GM12878 (cell line): ENCODE measurements around the gene FOXP1. TPM values are rescaled to one million over a fixed set of nuclear protein-coding genes. Genes with fewer than 3 reads are reported as not detected.

ENCODE experiments used
- ATAC-seq: fragments of 200-7000 bp; cut with Tn5 transposase; 3 replicates; pipeline ENCODE4 v1.9.1; 2020; ENCODE audit warnings: mild to moderate bottlenecking, moderate library complexity
- BruUV-seq: library from RNA; stranded (reverse); fragments of 400-500 nt; replicated peaks from 2 replicates; lab custom pipeline; 2021; lab: Mats Ljungman, UMichigan
- CTCF ChIA-PET: fragments of 300-600 bp; sonication (Branson Sonifier 250); formaldehyde crosslinking; extraction: SDS; loops from one replicate; lab custom pipeline; 2021; ENCODE audit warnings: inconsistent platforms; lab: Yijun Ruan, JAX
- POLR2A ChIA-PET: fragments of 350-600 bp; formaldehyde crosslinking; extraction: SDS; loops from one replicate; lab custom pipeline; 2021; ENCODE audit warnings: inconsistent platforms; lab: Charles Lee
- RAD21 ChIA-PET: fragments of 300-600 bp; sonication (Branson Sonifier 250); formaldehyde crosslinking; loops from one replicate; lab custom pipeline; 2023; ENCODE audit warnings: antibody characterized with exemption; ENCODE audit not compliant: unreplicated experiment; lab: Charles Lee
- SMC1A ChIA-PET: fragments of 300-600 bp; sonication (Branson Sonifier 250); formaldehyde crosslinking; loops from one replicate; lab custom pipeline; 2023; ENCODE audit not compliant: unreplicated experiment, uncharacterized antibody; lab: Charles Lee
- DNase-seq: peaks from one replicate; pipeline ENCODE4 v3.0.0-alpha.2; 2011; ENCODE audit warnings: low read depth, low spot score
- FAIRE-seq: peaks from 3 replicates; lab custom pipeline; 2011; peaks lifted over from hg19 to GRCh38; lab: Jason Lieb, UNC
- H2AFZ ChIP-seq: 2 replicates; pipeline ENCODE4 v1.6.0; 2011; ENCODE audit warnings: low read depth, low read length, control low read depth; ENCODE audit not compliant: control insufficient read depth
- H3K27ac ChIP-seq: 2 replicates; pipeline ENCODE4 v1.5.1; 2011; ENCODE audit warnings: control low read depth; ENCODE audit not compliant: control insufficient read depth, insufficient read depth
- H3K27me3 ChIP-seq, 2 experiments: replicated peaks in 1 of 2; 2 replicates each; pipeline versions ENCODE4 v1.6.0 to v1.6.1; 2011; ENCODE audit warnings: low read length in 1 of 2; ENCODE audit not compliant: control insufficient read depth in 2 of 2, insufficient read depth in 2 of 2
- H3K36me3 ChIP-seq, 2 experiments: 2 replicates each; pipeline ENCODE4 v1.5.1; 2011; ENCODE audit warnings: low read length in 1 of 2; ENCODE audit not compliant: control insufficient read depth in 2 of 2, insufficient read depth in 2 of 2
- H3K4me1 ChIP-seq: 2 replicates; pipeline ENCODE4 v1.6.1; 2011; ENCODE audit warnings: mild to moderate bottlenecking, low read length, moderate library complexity, mixed read lengths; ENCODE audit not compliant: control insufficient read depth, insufficient read depth
- H3K4me2 ChIP-seq: 2 replicates; pipeline ENCODE4 v1.6.0; 2011; ENCODE audit warnings: control low read depth; ENCODE audit not compliant: control insufficient read depth, insufficient read depth
- H3K4me3 ChIP-seq: fragments of 200-600 bp; sonication (generic); 2 replicates; pipeline ENCODE4 v1.5.1; 2016
- H3K79me2 ChIP-seq: 2 replicates; pipeline ENCODE4 v1.6.0; 2011; ENCODE audit warnings: low read length; ENCODE audit not compliant: control insufficient read depth, insufficient read depth
- H3K9ac ChIP-seq: 2 replicates; pipeline ENCODE4 v1.8.0; 2011; ENCODE audit warnings: low read length, control low read depth, mixed read lengths; ENCODE audit not compliant: control insufficient read depth, insufficient read depth
- H3K9me3 ChIP-seq: replicated peaks from 3 replicates; pipeline ENCODE4 v1.5.1; 2011; ENCODE audit warnings: mild to moderate bottlenecking, low read length; ENCODE audit not compliant: control insufficient read depth, insufficient read depth
- H4K20me1 ChIP-seq: 2 replicates; pipeline ENCODE4 v1.6.0; 2011; ENCODE audit not compliant: control insufficient read depth, insufficient read depth
- BHLHE40 ChIP-seq, 2 experiments: fragments of 450-650 bp in 1 of 2; IDR thresholded peaks; 2 replicates each; pipeline ENCODE4 v1.6.1; 2011 to 2017; ENCODE audit warnings: low read depth in 2 of 2, borderline replicate concordance in 1 of 2, improper control_type of control experiment in 1 of 2, low read length in 1 of 2, mild to moderate bottlenecking in 1 of 2
- BRCA1 ChIP-seq: IDR thresholded peaks from 2 replicates; pipeline ENCODE4 v1.6.1; 2011; ENCODE audit warnings: low read depth, low read length, improper control_type of control experiment
- CBX3 ChIP-seq: fragments of 200-600 bp; sonication (generic); IDR thresholded peaks from 2 replicates; pipeline ENCODE4 v1.6.1; 2016; ENCODE audit warnings: low read depth, borderline replicate concordance
- FOXM1 ChIP-seq: IDR thresholded peaks from 2 replicates; pipeline ENCODE4 v1.6.1; 2012; ENCODE audit warnings: low read depth, mild to moderate bottlenecking, inconsistent platforms, low read length, moderate library complexity
- MEF2B ChIP-seq: fragments of 450-650 bp; IDR thresholded peaks from 2 replicates; pipeline ENCODE4 v1.6.1; 2018; ENCODE audit warnings: mild to moderate bottlenecking, moderate library complexity; ENCODE audit not compliant: partially characterized antibody, poor library complexity, severe bottlenecking
- SUZ12 ChIP-seq: fragments of 200-600 bp; sonication (generic); IDR thresholded peaks from one replicate; pipeline ENCODE4 v1.6.1; 2018; ENCODE audit warnings: antibody characterized with exemption, mild to moderate bottlenecking; ENCODE audit not compliant: unreplicated experiment
- WGBS: methylation state at CpG from one replicate; pipeline ENCODE4 v1.1.6; 2016; ENCODE audit warnings: low lambda C conversion rate; ENCODE audit not compliant: insufficient replicate concordance, insufficient coverage; ENCODE audit errors: missing lambda C conversion rate; 5-methylcytosine and 5-hydroxymethylcytosine counted together
- in situ Hi-C: fragments of 300-500 bp; cut with MboI; formaldehyde crosslinking; loops from 9 replicates; pipeline ENCODE4 v1.14.3; 2018; ENCODE audit warnings: mixed read lengths
- intact Hi-C: fragments of 100-400 bp; cut with micrococcal nuclease; formaldehyde crosslinking; loops from one replicate; pipeline ENCODE4 v1.14.2; 2022; ENCODE audit not compliant: unreplicated experiment
- polyA plus RNA-seq, 11 experiments: library from polyadenylated mRNA; depleted of rRNA in 4 of 11; unstranded in 6 of 11; stranded (reverse) in 5 of 11; fragments of >200 nt; fragmentation: Nextera tagmentation in 4 of 11; fragmentation: Illumina TruSeq in 1 of 11; extraction: Ambion mirVana in 4 of 11; extraction: Trizol in 1 of 11; gene quantifications; 1 replicate in 1 of 11; 2 replicates in 10 of 11; pipeline versions ENCODE4 v1.2.1 to v1.2.3, GENCODE V29; 2011 to 2016; ENCODE audit warnings: inconsistent platforms in 2 of 11, missing spikeins in 2 of 11, low read depth in 1 of 11
- total RNA-seq, 4 experiments: library from RNA; depleted of rRNA in 3 of 4; stranded (reverse); fragments of >200 nt in 3 of 4; fragmentation: Illumina TruSeq in 1 of 4; extraction: Trizol in 1 of 4; gene quantifications; 2 replicates each; pipeline versions ENCODE4 v1.2.1 to v1.2.3, GENCODE V29; 2013 to 2021

FOXP1 gene
- total and polyA plus RNA-seq, 10 of the 15 experiments (the other 5 are each of a cell fraction or from before 2014, with no cell fraction given), result 0.05 to 1.6 (median 0.20) TPM; not detected in 1

DNA sequence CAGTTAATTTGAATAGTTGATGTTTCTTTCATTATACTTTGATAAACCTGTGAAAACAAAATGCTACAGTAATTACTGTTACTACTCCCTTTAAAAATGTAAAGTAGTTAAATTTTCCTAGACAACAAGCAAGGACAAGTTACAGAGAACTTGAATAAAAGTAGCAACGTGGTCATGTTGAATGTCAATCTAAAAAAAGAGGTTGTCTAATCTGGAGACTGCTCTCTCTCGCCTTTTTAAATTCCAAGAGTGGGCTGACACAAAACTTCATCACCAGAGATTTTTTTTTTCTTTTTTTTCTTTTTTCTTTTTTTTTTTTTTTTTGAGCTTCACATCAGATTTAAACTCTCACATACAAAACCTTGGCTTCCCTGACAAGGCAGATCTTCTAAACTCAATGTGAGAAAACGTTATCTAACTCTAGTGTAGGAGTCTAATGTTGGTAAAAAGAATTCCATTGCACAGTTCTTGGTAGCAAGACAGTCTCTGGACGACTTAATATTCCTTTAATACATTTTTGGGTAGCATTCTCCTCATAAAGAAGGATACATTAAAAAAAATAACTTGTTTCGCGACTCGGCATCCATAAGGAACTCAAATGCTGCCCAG, 4.1 kb downstream of the FOXP1 start:
- Histone ChIP-seq H3K27me3 (peaks cover 12 to 33% of the 10 kb centered on the region in 2 experiments), H3K4me3 (no peak overlapping the region), H3K27ac (no peak overlapping the region), H3K4me1 (peaks cover 6% of the 10 kb centered on the region), H3K9me3 (no peaks in the 10 kb centered on the region), H3K79me2 (no peaks in the 10 kb centered on the region), H4K20me1 (no peaks in the 10 kb centered on the region), H3K36me3 (no peaks in the 10 kb centered on the region), H2AFZ (no peak overlapping the region), H3K9ac (no peak overlapping the region), H3K4me2 (no peak overlapping the region)
- intact Hi-C loops, result no loop called here
- ChIA-PET CTCF (no interaction called here), POLR2A (no interaction called here), SMC1A (no interaction called here), RAD21 (no interaction called here)
- DNase-seq (no peak), FAIRE-seq (no peak), ATAC-seq (no peak)
- WGBS, result 32% methylated on average over 7 of the region's 7 CpGs
- TF ChIP-seq FOXM1, result no peak
- no peak for TF ChIP-seq MEF2B
- no peak for TF ChIP-seq SUZ12
- no peak for TF ChIP-seq BRCA1
- TF ChIP-seq BHLHE40 (IDR thresholded peaks at IDR 0.05; ENCODE audit: borderline replicate concordance in 1 of 2, low read depth in 2 of 2, low read length in 1 of 2), result no peak
- TF ChIP-seq CBX3, result no peak
- BruUV-seq, result no TSS peak
- in situ Hi-C loops, result no loop called here
